NCI-H1105 (cell line): ENCODE measurements around the gene TM4SF18.
A peak's percentile ranks its signal among the peaks of the same experiment; 100 is the strongest.
"Not testable (repeated sequence)": the region's sequence is repeated elsewhere in the genome, so short reads cannot be mapped to it uniquely, and the experiment has no call there.

ENCODE experiments used
- DNase-seq: peaks from one replicate; lab custom pipeline; 2025; lab: John Stamatoyannopoulos, UW

The TM4SF18 gene

GRCh38 chr3:149368674-149369497, 35.5 kb upstream of the TM4SF18 start:
- DNase-seq = peak; percentile 38

DNA sequence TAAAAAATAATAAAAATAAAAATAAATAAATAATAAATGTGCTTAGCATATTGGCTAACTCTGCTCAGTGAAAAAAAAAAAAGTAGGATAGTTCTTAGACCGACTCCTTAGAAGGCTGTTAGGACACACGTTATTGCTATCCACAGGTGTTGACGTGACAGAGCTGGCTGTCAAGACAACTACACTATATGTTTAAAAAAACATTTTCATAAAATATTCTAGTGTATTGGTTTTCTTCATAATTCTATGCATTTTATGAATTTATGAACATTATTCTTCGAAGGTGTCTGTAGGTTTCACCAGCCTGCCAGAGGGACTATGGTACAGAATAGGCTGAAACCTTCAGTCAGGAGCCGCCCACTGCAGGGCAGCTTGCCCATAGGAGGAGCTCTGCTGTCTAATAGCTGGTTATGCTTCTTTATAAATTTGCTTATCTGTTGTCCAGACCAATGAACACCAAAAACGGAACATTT, 34.8 kb upstream of the TM4SF18 start:
- no peak for DNase-seq

DNA sequence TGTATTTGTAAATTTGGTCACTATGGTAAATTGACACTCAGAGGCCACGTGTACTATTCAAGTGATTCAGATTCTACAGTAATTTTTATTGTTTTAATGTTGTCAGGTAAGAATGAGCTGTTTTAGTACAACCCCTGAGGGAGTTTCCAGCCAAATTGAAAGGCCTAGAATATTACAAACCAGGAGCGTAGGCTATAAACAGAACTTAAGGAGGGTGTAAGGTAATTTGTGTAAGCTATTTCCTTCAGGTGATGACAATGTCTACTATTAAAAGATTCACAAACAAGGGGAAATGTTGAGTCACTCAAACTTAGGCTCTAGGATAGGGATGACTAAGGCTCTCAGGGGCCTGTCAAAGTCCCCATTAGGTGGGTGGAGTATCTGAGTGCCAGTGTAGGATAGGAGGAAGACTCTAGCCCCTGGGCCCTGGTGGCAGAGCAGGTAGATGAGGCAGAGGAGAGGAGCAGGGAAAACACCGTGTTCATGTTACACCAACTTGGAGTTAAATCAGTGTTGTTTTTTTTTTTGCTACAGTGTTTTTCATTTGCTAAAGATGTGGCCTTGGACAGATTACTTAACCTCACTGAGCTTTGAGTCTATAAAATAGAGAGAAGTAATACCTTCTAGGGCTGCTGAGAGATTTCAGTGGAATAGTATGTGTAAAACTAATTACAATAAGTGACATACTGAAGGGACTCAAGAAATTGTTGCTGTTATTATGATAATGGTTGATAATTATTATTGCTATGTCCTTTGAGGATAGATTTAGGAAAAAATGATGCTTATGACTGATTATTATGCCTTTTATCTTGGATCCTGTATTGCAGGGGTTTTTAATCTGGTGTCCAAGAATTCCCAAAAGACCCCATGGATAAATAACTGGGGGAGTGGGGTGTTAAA, 33.8 kb upstream of the TM4SF18 start:
- DNase-seq = no peak

DNA sequence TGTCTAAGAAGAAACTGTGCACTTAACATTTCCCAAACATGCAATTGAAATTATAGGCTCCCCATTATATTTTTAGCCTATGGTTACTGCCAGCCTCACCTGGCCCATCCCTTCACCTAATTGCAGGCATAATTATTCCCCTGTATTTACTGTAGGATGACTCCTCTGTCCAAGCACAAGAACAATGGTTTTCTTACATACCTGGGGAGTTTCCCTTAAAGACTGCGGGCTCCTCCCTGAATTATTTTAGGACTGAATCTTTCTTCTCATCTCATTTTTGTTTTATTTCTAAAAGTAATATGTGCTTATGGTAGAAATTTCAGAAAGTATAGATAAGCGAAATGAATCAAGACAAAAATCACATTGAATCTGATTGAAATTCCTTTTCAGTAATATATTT, 32.6 kb upstream of the TM4SF18 start:
- no peak for DNase-seq

- no peak for DNase-seq
Measured at GRCh38 chr3:149364624-149365023, 31.2 kb upstream of the TM4SF18 start.

- DNase-seq = no peak
Measured at GRCh38 chr3:149363053-149363452, 29.6 kb upstream of the TM4SF18 start.

GRCh38 chr3:149362366-149362765, 28.9 kb upstream of the TM4SF18 start:
- no peak for DNase-seq

DNA sequence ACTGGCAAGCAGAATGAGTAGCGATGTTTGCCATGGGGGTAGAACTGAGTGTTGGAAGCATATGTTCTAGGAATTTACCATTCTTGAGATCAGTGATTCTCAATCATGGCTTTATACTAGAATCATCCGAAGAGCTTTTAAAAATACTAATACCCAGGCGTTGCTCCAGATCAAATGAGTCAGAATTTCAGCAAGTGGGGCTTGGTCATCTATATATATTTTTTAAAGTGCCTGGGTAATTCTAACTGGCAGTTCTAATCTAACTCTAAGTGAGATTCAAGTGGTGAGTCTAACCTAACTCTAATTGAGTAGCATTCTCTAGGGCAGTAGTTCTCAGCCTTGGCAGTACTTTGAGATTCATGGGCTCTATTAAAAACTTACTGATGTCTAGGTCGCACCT, 23.2 kb upstream of the TM4SF18 start:
- no peak for DNase-seq

GRCh38 chr3:149356044-149356592, 22.7 kb upstream of the TM4SF18 start:
- no peak for DNase-seq

DNA sequence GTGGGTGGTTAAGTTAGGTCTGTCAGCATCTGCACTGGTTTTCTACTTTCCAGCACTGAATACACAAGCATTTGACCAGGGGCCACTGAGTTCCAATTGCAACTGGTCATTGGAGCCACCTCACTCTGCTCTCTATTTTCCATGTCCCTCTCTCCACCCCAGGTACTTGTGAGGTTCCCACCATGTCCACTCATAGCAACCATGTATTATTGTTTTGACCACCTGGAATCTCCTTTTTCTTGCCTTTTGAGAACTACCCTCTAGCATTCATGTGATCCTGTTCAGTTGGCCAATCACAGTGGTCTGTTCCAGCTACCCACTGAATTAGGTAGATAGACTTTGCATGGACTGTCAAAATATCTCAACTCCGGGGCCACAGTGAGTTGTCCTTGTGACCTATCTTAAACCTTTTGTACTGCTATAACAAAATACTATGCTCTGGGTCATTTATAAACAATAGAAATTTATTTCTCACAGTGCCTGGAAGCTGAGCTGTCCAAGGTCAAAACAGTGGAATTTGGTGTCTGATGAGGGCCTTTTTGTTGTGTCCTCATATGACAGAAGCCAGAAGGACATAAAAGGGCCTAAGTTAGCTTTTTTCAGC, 20.2 kb upstream of the TM4SF18 start:
- DNase-seq = no peak

DNA sequence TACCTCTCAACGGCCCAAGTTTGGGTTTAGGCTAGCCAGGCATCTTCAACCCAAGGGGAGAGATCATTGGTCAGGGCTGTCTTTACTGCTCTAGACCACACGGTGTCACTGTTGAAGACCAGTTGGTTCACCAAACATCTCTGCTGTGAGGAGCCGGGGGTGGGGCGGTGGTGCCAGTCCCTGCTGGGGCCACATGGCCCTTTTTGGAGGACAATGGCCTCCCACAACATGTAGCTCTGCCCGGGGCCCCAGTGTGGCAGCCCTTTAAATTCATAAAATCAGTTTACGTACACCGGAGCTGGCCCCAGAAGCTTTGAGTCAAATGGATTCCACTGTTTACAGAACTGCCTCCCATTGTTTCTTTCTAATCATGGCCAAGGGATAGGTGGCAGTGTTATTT, 19.1 kb upstream of the TM4SF18 start:
- peak; percentile 49 for DNase-seq

- no peak for DNase-seq
Measured at GRCh38 chr3:149343951-149344350, 10.5 kb upstream of the TM4SF18 start.

- DNase-seq = no peak
Measured at GRCh38 chr3:149342413-149343380, 9.3 kb upstream of the TM4SF18 start.

DNA sequence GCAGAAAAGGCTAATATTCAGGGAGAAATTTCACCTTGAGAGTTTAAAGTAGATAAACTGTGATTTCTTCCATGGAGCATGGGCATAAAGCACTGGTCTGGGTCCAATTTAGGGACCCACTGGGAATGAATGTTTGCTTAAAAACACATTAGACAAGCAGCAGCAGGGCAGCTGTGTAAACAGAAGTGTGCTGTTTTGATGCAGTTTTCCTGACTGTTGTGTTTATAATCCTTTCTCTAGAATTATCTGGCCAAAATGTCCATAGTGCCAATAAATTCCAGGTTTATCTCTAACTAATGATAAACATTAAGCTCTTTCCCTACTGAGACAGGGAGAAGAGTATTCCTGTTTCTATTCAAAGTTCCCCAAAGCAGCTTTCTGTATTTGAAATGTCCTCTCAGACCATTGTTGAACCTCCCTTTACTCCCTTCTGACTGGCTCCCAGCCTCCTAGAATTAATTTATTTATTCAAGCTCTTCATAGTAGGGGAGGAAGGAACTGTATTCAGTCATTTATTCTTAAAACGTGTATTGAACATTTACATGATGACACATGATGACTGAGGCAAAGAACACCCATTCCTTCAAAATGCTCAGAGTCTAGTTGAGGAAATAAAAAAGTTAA, 7.0 kb upstream of the TM4SF18 start:
- DNase-seq = peak; percentile 52

GRCh38 chr3:149339931-149340309, 6.5 kb upstream of the TM4SF18 start:
- no peak for DNase-seq

- not testable (repeated sequence) for DNase-seq
Measured at GRCh38 chr3:149337486-149337885, 4.0 kb upstream of the TM4SF18 start.

DNA sequence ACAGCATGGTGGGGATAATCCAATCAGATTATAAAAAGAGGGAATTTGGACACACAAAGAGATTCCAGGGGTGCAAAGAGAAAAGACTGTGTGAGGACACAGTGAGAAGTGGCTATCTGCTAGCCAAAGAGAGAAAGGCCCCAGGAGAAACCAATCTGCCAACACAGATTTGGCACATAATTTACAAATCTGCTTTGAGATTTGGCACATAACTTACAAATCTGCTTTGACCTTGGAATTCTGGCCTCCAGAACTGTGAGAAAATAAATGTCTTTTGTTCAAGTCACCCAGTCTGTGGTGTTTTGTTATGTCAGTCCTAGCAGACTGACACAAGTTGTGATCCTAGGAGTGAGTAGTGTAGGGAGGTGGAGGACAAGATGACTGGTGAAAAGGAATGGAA, 3.5 kb upstream of the TM4SF18 start:
- DNase-seq = no peak

DNA sequence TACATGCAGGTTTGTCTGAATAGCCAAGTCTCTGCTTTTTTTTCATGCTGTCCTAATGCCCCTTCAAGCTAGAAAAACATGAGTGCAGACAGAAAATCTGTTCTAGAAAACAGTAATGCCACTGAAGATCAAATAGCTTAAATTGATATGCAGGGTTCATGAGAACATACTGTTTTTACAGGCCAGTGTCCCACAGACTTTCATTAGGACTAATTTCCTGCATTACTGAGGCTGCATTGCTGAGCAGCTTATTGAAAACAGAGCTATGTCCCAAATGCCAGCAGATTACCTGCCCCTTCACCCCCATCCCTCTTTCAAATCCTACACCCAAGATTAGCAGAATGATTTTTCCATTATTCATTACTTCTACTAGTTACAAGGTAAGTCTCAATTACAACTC, 665 bp downstream of the TM4SF18 start:
- no peak for DNase-seq

DNA sequence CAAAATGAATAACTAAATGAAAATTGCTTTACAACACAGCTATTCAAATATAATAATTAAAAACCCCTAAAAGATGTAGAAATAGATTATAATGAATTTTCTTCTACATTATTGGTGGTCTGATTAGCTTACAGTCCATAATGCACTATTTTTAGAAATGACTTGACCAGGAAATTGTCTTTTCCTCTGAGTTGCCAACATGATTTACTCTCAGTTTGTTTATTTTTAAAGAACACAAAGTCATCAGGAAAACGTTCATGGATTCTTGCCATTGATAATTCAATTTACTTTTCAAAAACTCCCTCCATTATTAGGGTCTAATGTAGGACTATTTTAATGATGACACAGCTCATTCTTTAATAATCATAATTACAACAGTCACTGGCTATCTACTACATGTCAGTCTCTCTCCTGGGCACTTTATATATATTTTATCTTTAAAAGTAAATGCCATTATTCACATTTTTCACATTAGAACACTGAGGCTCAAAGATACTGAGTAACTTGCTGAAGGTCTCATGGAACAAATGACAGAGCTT, 1.1 kb downstream of the TM4SF18 start:
- DNase-seq = no peak

DNA sequence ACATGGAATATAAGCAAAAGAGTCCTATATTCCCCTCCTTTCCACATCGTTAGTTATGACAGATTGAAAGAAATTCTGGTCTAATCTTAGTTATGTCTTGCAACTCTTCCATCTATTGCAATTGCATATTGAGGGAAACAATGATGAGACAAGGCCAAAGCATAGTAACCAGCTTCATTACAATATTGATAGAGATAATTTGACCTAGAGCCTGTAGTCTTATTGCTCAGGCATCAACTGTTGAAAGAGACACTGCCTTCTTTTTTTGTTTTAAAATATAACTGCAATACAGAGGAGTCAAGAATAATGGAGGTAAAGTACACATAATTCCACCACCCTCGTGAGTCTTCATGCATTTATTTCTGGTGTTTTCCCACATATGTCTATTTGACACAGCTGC, 2.0 kb downstream of the TM4SF18 start:
- no peak for DNase-seq
